Stimulated activated CD8-positive, alpha-beta memory T cell treated with anti-CD3 and anti-CD28 coated beads, Interleukin-7, amount 100 ng/mL, for 24 hours (primary cell): ENCODE measurements around the gene TBC1D22A.

Experiments
- DNase-seq: peaks from one replicate; pipeline ENCODE4 v3.0.0-alpha.2; 2020; ENCODE audit warnings: low read depth

TBC1D22A gene

GRCh38 chr22:47123006-47123826 is 360.8 kb downstream of the TBC1D22A start:
- no peak for DNase-seq

DNA sequence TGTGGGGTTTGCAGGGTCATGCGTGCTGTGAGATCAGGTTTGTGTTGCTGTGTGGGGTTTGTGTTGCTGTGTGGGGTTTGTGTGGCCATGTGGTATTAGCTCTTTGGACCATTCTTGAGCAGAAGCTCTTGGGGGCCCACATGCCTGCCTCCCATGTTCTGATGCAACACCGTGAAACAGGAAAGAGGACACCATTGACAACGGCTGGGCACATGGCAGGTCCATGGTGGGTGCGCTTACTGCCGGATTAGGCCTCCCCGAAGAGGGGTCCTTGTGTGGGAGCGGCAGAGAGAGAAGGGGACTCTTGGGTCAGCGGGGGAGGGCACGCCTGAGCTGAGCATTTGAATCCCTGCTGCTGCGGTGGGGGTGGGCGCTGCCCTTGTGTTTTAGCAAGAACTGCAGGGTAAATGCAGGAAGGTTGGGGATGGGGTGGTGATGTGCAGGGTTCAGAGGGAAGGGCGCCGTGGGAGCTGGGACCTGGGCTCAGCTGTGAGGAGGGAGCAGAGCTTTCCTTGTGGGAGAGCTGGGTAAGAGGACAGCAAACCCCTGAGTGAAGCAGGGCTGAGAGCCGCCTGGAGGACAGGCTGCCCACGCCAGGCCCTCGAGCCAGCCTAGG is 361.5 kb downstream of the TBC1D22A start:
- no peak for DNase-seq

- DNase-seq: no peak
Observed at GRCh38 chr22:47124451-47124881, 362.0 kb downstream of the TBC1D22A start.

GRCh38 chr22:47124961-47125360 is 362.5 kb downstream of the TBC1D22A start:
- DNase-seq: no peak

GRCh38 chr22:47125603-47126002 is 363.2 kb downstream of the TBC1D22A start:
- DNase-seq: no peak

DNA sequence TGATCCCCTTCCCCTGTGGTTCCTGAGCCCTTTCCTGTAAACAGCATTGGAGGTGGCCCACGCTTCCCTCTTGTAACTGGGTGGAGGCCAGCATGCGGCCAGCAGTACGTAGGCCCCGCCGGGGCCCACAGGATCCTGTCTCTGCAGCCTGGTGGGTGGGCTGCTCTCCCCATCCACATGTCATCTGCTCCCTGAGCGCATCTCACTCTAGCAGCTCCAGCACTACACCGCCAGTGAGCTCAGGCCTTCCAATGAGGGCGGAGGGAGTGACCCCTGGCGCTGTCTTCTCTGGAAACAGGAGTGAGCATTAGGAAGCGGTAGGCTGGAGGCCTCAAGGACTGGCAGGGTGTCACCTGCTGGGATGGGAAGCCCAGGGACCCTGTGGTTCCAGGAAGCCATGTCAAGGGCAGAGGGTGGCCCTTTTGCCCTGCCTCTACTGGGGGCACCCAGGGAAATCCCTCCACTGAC is 363.9 kb downstream of the TBC1D22A start:
- no peak for DNase-seq

- no peak for DNase-seq
Observed at GRCh38 chr22:47127441-47127871, 365.0 kb downstream of the TBC1D22A start.

DNA sequence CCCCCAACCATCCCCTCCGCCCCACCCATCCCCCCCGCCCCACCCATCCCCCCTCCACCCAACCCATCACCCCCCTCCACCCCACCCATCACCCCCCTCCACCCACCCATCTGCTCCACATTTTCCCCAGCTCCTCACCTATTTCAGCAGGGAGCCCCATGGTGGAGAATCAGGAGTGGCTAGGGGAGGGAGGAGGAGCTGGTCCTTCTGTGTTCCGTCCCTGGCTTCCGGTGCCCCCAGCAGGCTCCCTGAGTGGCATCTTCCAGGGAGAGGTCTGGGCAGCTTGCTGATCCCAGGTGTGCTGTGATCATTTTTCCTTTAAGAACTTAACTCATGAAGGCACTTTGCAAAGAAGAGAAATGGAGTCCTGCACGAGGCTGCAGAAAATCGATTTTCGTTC is 365.8 kb downstream of the TBC1D22A start:
- DNase-seq: no peak

- no peak for DNase-seq
Observed at GRCh38 chr22:47128622-47129215, 366.3 kb downstream of the TBC1D22A start.

- DNase-seq: no peak
Observed at GRCh38 chr22:47129902-47130635, 367.6 kb downstream of the TBC1D22A start.

GRCh38 chr22:47130883-47131631 is 368.6 kb downstream of the TBC1D22A start:
- DNase-seq: no peak

- no peak for DNase-seq
Observed at GRCh38 chr22:47131632-47132427, 369.4 kb downstream of the TBC1D22A start.

DNA sequence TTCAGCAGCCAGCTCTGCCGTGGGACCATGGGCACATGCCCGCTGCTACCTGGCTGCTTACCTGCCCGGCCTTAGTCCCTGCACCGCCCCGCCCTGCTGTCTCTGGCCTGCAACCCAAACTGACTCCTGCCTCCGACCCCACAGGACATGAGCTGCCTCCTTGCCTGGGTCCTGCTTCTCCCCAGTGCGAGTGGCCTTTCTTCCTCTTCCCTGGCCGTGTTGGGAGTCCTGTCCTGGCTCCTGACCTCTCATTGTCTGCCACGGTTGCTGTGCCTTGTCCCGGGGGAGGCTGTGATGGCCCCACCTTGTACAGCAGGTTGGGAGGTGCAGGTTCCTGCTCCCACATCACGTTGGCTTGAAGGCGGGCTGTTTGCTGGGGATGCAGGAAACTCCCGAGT is 370.0 kb downstream of the TBC1D22A start:
- no peak for DNase-seq

- DNase-seq: no peak
Observed at GRCh38 chr22:47133061-47133969, 370.9 kb downstream of the TBC1D22A start.

GRCh38 chr22:47134222-47134621 is 371.8 kb downstream of the TBC1D22A start:
- DNase-seq: no peak

GRCh38 chr22:47135338-47135737 is 372.9 kb downstream of the TBC1D22A start:
- DNase-seq: no peak

DNA sequence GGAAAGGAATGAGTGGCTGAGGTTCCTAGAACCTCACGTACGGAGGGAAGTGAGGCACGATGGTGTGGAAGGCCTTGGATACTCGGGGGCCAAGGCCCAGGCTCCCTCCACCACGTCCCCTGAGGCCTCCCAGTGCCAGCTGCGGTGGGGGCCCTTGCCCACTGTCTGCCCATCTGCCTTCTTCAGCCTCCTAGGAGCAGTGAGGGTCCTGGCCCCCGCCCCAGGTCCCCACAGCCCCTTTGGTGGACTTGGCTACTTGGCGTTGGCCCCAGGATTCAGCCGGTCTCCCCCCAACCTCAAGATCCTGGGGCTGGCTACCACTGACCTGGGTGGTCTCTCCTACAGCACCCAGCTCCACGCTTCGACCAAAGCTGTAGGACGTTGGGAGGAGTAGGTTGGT is 373.6 kb downstream of the TBC1D22A start:
- no peak for DNase-seq

DNA sequence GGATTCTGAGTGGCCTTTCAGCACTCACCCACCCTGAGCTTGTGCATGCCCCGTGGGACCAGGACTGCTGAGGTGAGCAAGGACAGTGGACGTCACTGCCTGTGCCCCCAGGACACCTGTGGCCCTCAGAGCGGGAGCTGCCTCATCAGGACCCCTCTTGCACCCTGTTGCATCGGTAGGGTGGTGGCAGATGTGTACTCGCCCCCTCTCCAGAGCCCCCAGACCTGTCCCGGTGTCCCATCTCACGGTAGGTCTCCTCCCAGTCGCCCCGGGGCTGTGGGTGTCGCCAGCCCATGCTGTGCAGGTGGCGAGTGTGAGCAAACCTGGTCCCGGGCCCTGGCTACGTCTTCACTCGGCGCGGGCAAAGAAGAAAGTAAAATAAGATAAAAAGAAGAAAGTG is 374.2 kb downstream of the TBC1D22A start:
- DNase-seq: no peak

DNA sequence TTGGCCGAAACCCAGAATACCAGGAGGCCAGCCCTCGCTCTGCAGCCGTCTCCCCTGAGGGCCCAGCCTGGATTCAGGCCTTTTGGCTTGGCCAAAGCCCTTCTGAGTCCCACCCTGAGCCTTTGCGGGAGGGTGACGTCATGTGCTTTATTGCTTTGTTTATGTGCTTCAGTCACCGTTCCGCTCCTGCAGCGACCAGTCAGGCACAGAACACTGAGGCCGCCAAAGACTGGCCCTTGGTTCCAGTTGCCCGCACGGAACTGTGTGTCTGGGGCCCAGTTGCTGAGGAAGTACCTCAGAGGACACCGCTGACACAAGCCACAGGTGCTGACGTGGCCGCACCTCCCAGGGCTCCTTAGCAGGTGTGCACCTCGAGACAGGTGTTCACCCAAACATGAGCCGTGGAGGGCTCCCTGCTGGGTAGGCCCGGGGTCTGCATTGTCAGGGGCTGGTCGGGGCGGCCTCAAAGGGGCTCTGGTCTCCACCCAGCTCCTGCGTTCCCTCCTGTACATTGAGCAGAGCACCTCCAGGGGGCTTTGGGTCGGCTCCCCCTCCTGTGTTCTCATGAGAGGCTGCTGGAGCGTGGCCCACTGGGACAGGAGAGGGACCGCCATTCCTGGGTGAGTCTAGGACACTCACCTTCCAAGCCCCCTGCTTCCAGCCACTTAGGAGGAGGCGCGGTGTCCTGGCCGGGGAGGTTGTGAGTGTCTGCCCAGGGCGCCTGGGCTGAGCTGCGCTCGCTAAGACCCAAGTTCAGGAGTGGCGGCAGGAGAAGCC is 376.8 kb downstream of the TBC1D22A start:
- DNase-seq: no peak
